ENCODE results near the gene RHBDF1.

GRCh38 chr16:91484-91883, 19.1 kb upstream of the RHBDF1 start:
- TF ChIP-seq CTCF (conservative IDR thresholded peaks at IDR 0.05; ENCODE audit: low read depth in 2 of 2) (no peak), REST (IDR thresholded peaks at IDR 0.05; ENCODE audit: unreplicated experiment) (no peak), NANOG (IDR thresholded peaks at IDR 0.05; ENCODE audit: borderline replicate concordance) (no peak), EZH2 (IDR thresholded peaks at IDR 0.05; ENCODE audit: low read depth, unreplicated experiment) (no peak), POLR2AphosphoS5 (IDR thresholded peaks at IDR 0.05; ENCODE audit: low read depth) (no peak), ETS1 (IDR thresholded peaks at IDR 0.05) (no peak), EZH2phosphoT487 (IDR thresholded peaks at IDR 0.05; ENCODE audit: unreplicated experiment) (no peak), JUNB (IDR thresholded peaks at IDR 0.05; ENCODE audit: unreplicated experiment) (no peak), ZNF114 (CRISPR knock-in tag; IDR thresholded peaks at IDR 0.05) (no peak), STAT1 (IDR thresholded peaks at IDR 0.05; ENCODE audit: unreplicated experiment) (no peak), CREB1 (CRISPR knock-in tag; IDR thresholded peaks at IDR 0.05; ENCODE audit: low read depth) (no peak), ZNF331 (CRISPR knock-in tag; IDR thresholded peaks at IDR 0.05; ENCODE audit: low read depth) (no peak)

Data from GM23338 (cell line).